ENCODE results near the gene BRINP1.

BRINP1 gene

DNA sequence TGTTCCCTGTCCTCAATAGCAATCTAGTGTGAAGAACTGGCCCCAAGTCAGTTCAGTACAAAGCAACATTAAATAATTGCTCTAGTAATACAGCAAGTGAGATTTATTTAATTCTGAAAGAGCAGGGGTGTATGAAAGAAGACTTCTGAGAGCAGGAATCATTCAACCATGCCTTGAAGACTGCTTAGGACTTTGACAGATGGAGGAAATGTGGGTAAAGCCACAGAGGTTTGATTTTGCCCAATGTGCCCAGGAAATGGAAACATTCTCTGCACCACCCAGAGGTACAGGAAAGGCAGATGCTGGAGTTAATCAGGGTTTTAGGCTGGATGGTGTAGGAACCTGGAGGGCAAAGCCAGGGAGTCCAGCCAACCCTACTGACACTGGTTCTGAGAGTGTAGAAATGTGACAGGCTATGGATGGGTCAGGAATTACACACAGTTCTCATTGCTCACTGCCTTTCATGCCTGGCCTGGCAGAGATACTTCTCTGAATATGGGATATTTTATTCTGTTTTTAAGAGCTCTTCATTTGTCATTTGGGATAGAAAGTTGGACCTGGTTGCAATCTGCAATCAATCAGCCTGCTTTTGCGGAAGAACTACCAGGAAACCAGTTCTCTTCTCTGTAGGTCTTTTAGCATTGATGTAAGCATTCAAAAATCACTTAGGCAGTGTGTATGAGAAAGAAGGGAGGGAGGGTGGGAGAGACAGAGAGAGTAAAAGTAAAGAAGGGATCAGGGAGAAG, 88.3 kb downstream of the BRINP1 start:
- DNase-seq: no peak

DNA sequence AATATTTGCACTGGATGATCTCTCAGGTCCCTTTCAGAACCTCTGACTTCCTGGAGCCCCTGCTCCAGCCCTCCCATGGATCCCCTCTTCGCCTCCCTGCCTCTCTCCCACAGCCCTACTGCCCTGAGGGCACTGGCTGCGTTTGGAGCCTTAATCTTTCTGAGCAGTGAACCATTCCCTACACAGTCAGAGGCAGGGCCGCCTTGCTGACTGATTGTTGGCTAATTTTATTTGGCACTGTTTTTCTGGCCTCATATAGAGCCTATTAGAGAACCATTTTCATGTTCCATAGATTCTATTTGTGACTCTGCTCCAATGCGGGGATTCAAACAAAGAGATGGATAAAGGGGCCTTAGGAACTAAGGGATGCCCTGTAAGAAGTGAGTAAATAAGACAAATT, 91.1 kb downstream of the BRINP1 start:
- DNase-seq: no peak

DNA sequence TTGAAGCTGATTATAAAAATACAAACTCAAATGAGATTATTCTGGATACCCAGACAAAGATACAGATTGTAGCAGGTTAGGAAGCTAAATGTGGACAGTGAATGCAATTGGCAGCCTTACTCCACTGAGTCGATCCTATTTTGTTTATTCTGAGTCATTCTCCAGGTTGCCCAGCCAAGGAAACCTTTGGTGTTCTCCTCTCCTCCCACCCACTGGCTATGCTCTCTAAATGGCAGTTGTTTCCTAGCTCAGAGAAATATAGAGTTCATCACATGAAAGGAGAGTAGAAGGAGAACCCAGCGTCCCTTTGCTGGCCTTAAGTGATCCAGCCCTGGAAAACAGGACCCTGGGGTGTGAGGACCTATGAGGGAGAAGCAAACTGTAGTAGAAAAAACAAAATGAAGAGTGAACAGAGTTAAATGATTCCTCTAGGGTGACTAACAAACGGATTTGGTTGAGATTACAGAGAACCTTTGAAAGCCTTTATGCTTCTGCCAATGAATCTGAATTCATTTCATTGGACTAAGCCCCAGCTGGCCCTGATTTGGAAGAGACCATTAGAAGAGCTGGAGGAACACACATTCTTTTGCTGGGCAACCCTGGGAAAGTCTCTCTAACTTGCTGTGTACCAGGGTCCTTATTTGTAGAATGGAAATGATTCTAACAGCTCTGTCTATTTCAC, 95.1 kb downstream of the BRINP1 start:
- DNase-seq: no peak

DNA sequence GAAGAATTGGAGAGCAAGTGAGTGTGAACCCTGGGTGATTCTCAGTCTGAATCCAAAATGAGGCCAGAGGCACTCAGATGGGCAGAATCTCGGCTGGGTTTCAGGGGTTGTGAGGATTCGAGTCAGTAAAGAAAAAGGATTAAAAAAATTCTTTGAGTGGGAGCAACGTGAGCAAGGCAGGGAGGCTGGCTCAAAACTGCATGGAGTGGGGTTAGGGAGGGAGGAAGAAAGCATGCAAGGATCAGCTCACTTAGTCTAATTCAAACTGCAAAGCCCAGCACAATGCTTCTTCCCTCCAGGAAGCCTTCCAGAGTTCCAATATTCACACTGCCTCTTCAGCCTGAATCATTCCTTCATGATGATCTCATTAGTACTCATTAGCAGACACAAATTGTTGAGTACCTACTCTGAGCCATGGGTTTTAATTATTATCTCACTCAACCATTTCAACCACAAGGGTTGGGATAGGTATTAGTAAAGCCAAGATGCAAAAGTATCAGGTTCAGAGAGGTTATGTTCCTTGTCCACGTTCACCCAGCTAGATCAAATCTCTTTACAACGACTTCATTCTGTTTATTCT, 95.8 kb downstream of the BRINP1 start:
- no peak for DNase-seq

DNA sequence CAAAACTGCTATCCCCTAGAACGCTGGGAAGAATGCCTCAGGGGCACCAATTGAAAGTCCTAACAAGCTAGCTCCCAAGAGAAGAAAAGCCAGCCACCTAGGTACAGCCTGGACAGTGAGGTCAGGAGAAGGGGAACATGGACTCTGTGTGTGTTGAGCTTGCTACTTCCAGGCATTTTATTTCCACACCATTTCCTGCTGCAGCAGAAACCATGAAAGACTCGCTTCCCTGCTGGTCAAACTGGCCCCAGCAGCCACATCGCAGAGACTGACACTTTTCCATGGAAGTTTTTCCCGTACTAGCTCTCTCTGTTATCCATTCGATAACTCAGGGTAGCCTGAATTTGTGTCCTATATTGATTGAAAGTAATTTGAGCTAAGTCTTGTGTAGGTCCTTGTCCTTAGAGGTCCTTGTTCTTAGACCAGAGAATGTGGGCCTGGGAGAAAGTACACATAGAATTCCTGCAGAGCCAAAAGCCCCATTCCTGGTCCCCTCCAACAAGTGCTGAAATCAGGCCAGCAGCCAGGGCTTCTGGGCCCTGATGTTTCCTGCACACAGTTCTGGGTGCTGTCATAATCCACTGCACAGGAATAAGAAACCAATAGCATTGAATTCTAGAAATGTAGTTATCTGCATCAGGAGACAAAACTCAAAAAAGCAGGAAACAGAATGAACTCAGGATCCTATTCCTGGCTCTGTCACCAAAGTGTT, 96.6 kb downstream of the BRINP1 start:
- DNase-seq: no peak

DNA sequence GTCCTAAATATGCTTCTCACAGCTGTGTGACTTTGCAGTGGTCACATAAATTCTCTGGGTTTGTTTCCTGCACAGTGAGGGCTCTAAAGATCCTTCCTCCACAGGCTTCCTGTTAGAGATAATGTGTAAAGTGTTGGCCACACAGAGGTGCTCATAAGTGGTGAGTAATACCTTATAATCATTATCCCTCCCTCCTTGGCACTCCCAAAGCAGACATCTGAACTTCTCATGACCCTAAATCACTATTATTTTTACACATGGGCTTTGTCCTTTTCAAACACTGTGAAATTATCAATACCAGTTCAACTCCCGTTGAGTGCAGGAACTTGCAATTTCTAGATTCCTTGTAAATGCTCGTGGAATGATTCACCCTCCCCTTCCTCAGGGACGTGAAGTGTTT, 100.2 kb downstream of the BRINP1 start:
- no peak for DNase-seq

DNA sequence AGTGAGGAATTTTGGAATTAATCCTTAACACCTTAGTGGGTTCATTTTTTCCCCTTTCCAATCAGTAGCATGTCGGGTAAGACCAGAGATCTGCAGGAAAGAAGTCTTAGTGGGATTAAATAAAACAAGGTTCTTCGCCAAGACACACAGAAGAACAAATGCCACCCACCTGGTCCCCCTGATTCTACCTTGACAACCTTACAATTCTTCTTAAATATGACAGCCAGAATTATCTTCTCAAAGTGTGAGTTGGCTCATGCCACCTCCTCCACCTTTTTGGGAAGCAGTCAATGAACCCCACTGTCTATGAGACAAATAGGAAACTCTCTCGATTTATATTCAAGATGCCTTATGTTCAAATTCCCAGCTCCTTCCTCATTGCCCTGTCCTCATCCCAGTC, 105.1 kb downstream of the BRINP1 start:
- no peak for DNase-seq

DNA sequence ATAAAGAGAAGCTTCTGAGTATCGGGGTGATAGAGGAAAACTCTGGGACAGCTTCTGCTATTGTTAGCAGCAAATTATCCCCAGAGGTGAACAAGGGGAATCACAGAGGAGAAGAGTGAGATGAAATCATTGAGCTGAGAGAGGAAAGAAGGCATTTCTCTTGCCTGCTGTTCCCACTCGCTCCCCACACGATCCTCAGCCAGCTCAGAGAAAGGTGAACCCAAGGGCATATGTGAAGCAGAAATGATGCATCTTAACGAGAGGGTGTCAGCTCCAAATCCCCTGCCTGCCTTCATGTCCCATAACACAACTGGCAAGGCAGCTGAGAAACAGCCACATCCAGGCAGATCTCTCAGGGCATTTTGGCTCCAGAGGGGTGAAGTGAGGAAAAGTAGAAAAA, 111.6 kb downstream of the BRINP1 start:
- DNase-seq: no peak

DNA sequence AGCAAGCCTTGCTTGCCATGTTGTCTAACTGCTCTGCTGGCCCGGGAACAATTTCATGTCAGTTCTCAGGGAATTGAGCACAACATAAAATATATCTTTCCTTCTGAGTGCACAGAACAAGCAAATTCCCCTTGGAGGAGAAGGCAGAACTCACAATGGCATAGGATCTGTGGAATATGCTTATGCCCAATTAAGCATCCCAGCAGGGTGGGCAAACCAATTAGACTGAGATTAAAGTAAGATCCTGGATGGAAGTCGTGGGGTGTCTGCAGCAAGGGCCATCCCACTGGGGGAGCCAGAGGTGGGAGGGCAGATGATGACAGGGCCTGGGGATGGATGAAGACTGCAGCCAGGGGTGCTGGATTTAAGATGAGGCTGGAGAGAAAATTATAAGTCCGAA, 114.1 kb downstream of the BRINP1 start:
- DNase-seq: no peak

DNA sequence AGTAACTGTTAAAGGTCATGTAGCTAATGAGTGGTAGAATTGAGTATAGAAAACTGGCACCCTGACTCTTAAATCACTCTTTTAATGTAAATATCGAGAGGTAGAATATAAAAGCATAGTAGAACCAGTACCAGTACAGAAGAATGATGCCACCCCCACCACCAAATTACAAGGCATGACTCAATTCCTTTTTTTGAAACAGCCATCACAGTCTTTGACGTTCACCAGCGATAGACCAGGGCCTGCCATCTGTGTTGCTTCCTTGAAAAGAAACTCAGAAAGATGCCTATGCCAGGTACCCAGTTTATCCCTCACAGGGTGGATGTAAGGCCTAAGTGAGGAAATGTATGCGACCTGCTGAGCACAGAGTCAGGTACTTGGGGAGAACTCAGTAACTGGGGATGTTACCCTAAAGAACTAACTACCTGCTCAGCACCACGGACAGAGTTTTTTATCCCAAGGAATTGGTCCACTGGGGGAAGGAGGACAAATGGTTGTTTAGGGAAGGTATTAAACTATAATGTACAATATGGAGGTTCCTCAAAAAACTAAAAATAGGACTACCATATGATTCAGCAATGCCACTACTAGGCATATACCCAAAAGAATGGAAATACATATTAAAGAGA, 116.5 kb downstream of the BRINP1 start:
- no peak for DNase-seq

DNA sequence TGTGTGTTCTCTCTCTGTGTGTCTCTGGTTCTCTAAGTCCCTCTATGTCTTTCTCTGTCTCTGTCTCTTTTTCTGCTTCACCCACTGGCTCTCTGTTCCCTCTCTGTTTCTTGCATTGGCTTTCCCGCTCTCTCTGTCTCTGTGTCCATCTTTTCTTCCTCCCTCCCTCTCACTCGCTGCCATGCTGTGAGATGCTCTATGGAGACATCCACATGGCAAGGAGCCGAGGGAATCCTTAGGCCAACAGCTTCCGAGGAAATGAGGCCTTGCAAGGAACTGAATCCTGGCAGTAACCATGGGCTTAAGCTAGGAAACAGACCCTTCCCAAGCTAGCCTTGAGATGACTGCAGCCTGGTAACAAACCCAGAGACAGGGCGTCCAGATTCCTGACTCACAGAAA, 117.3 kb downstream of the BRINP1 start:
- no peak for DNase-seq

DNA sequence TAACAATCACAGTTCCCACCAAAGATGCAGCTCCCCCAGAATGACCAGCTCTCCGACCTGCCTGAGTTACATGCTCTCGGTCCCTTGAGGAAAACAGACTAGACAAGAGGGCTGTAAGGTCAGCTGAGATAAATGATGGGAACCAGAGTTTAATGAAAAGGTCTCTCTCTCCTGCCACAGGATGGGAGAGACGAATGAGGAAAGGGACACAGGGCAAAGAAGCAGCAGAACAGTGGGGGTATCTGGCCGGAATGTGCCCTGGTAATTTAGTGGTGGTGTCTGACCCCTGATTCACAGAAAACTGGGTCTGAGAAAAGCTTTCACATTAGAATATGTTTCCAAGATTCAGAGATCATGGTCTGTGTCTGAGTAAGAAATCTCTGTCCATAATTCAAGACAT, 118.5 kb downstream of the BRINP1 start:
- no peak for DNase-seq

DNA sequence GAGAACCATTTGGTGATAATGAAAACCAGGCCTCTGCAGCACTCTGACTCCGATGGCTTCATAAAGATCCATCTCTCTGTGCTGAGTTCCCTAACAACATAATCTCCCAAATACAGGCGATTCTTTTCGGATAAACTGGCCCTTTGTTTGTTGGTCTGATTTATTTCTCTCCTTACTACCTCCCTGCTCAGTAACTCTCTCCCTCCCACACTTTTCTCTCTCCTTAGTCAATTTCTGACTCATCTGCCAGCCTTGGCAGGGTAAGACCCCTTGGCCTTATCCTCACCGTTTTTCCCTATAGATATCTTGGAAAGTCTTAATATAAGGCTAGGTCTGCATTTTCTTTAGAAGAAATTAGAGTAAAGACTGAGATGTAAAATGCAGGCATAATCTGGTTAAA, 128.7 kb downstream of the BRINP1 start:
- DNase-seq: no peak

DNA sequence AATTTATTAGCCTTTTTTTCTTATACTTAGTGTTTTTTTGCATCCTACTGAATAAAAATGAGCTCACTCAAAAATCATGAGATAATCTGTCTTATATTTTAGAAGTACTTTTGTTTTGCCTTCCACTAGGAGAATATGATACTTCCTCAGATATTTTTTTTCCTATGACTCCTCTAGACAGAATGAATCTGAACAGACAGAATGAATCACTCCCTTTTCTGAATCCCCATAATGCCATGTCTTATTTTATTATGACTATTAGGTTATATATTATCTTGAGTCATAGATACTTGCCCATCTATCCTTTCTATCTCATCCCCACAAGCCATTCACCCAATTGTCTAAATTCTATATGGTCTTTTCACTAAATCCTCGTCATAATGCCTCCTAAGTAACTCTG, 134.6 kb downstream of the BRINP1 start:
- no peak for DNase-seq

DNA sequence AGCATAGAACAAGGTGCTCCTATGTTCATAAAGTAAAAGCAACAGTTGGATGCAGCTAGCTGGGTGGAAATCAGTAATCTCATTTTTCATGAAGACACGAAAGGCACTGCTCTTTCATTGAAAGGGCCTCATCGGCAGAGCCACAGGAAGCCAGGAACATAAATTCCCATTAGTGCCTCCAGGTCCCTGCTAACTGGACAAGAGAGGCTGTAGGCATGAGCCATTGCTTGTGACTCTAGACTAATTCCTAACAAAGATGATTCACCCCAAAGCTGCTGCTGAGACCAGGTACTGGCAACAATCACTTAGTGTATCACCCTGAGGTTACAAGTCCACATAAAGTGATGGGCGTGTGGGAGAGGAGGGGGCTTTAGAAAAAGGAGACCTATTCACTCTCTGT, 141.8 kb downstream of the BRINP1 start:
- no peak for DNase-seq

DNA sequence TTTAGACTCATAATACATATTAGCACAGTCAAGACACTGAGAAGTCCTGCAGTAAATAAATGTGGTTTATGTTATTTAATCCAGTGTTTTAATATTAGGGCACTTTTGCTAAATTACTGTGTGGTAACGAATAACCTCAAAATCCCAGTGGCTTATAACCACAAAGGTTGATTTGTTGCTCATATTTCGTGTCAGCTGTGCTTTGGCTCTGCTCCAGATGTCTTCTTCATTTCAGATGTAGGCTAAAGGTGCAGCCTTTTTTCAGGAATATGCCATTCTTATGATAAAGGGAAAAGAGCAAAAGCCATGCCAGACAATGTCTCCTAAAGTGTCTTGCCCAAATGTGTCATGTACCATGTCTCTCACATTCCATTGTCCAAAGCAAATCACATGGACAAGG, 144.8 kb downstream of the BRINP1 start:
- no peak for DNase-seq

DNA sequence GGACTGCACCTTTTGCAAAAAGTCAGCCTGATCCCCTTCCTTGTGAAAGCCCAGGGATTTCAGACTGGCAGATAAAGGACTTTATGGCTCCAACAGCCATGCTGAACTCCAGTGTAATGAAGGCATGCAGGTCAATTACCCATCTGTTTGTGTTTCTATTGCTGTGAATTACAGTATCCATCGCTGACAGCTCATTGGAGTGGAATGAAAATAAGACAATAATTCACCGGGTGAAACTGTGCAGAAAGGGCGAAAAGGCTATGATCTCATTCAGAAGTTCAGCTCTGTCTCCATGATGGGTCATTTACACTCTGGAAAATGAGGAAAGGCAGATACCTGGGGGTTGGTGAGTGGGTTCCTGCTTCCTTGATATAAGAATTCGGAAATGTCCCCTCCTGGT, 148.0 kb downstream of the BRINP1 start:
- DNase-seq: no peak

DNA sequence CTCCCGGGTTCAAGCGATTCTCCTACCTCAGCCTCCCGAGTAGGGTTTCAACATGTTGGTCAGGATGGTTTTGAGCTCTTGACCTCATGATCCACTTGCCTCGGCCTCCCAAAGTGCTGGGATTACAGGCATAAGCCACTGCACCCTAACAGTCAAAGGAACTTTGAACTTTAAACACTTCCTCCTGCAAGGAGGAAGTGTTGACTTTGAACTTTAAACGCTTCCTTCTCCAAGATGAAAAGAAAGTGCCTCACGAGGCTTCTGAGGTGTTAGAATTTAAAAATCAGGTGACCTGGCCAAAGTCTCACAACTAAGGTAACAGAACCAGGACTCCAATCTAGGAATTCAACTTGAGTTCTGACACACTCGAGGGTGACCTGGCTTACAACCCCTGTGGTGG, 150.9 kb downstream of the BRINP1 start:
- no peak for DNase-seq

DNA sequence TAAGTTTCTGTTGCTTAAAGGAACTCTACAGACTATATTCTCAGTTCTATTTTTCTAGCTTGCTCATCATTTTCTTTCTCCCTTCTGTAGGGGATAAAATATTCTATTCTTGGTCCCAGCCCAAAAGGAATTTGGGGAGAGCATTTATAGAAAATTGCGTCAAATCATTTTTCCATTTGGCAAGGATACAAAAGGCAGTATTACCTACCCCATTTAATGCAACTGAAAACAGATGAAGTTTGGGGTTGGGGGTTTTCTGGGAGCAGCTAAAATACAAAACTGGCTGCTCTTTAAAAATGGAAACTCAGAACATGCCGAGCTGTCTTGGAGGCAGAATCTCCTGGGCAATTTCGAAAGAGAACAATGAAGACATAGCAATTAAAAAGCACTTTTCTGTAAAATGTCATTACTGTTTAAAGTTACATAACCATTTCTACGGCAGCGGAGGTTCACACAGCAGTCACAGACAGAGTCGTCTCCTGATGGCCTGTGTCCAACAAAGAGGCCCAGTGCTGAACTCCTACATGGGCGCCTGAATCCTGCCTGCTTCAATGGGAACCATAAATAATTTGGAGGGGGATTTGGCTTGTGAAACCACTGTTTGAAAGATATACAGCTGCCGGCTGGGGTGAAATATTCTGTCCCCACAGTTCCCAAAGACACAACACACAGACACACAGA, 152.4 kb downstream of the BRINP1 start:
- DNase-seq: no peak

DNA sequence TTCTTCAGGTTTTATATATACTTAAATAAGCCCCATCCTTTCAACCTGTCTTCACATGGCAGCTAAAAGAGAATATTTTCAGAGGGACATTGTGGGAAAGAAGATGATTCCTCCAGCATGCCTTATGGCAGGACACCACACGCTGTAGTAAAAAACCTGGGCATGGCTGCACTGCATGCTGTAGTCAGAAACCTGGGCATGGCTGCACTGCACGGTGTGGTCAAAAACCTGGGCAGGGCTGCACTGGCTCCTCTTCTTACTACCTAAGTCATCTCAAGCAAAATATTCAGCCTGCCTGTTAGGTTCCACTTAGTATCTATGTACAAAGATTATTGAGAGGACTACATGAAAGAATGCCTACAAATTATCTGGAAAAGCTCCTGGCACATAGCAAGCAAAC, 153.6 kb downstream of the BRINP1 start:
- no peak for DNase-seq

DNA sequence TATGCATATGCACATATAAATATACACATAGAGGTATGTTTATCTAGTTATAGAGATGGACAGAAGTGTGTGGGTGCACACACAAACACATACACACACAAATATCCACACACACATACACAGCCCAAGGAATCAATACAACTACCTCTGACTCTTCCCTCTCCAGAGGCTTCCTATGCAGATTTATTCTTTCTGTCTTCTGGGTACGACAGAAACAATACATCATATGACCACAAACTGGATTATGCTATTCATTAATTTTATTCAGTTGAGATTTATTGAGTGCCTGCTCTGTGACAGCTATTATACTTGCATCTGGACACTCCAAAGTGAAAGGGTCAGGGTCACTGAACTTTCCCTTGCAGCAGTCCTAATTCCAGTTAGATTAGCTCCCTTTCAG, 155.8 kb downstream of the BRINP1 start:
- no peak for DNase-seq

DNA sequence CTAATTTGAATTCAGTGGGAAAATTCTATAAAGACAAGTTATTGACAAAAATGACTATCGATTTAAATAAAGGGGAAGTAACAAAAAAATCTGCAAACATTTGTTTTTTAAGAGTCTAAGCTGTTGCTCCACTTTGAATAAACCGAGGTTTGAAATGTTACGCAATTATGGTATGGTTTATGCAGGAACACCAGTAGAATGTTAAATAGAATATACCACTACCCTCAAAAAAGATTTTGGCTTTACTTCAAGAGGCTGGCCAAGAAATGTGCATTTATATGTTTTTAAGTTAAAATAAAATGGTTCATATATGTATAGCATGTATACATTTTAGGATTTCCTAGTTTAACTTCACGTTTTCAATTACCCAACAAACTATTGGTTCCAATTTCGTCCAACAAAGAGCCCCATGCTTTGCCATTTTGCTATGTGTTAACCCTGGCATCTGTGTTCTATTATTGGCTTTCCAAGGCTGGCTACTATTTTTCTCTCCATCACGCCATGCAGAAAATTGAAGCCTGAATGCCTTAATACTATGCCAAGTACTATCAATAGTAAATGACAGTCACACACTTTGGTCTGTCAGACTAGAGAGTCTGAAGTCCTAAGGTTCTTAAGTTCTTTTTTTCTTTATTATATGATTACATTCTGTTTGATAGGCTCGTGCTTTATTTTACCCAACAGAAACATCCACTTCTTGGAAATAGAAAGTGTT, 171.2 kb downstream of the BRINP1 start:
- no peak for DNase-seq

Data from inflammatory macrophage treated with lipopolysaccharide for 4 hours (primary cell).